Sigmoid colon (tissue), 4 donors: ENCODE measurements around the gene ZNF646.

Source experiments
- EP300 ChIP-seq, 4 donors: sonication (generic); formaldehyde crosslinking; IDR thresholded peaks; one replicate each; pipeline ENCODE4 v1.6.1; 2017; ENCODE audit warnings: antibody characterized with exemption in 4 of 4
- POLR2AphosphoS5 ChIP-seq, 4 donors: sonication (generic); formaldehyde crosslinking; IDR thresholded peaks; one replicate each; pipeline ENCODE4 v1.6.1; 2017; ENCODE audit warnings: antibody characterized with exemption in 4 of 4
- TF ChIP-seq, protein P1 (sequence below), 4 experiments: fragments of 450-650 bp in 3 of 4; fragments of 200-600 bp in 1 of 4; IDR thresholded peaks; one replicate each; pipeline ENCODE4 v1.5.1; 2016 to 2019; ENCODE audit warnings: antibody characterized with exemption in 4 of 4, mild to moderate bottlenecking in 3 of 4, moderate library complexity in 2 of 4

DNA sequence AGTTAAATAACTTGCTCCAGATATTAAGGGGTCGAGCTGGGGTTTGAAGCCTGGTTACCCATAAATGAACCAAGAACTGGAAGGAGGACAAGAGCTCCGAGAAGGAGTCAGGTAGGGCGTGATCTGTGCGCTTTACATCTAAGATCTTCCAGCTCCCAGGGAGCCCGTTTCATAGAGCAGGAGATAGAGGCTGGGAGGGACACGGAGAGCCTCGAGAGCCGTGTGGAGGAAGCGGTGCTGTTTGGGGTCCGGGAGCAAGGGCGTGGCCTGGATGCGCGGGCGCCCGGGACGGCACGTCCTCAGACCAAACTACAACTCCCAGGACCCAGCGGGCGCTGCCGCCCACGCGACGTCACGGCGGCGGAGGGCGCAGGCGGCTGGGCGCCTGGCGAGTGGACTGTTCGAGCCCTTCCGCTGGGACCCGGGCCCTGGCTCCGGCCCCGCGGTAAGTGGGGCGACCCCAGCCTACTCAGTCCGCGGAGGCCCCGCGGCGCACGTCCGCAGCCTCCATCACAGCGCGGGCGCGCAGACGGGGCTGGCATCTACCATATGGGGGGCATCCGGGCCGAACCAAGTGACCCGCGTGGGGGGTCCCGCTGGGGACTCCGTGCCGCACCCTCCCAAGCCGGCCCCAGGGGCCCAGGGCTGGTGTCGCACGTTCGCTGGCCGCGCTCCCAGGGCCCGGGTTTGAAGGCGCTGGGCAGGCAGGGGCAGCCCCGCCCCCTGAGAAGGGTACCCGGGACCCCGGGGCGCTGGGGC lies 34.0 kb downstream of the ZNF646 start, which contains the start of gene BCKDK:
- TF ChIP-seq POLR2AphosphoS5 (IDR thresholded peaks at IDR 0.05) (peak; percentile 61 to 88 (median 77)), EP300 (IDR thresholded peaks at IDR 0.05) (no peak)
- TF ChIP-seq, protein P1, sequence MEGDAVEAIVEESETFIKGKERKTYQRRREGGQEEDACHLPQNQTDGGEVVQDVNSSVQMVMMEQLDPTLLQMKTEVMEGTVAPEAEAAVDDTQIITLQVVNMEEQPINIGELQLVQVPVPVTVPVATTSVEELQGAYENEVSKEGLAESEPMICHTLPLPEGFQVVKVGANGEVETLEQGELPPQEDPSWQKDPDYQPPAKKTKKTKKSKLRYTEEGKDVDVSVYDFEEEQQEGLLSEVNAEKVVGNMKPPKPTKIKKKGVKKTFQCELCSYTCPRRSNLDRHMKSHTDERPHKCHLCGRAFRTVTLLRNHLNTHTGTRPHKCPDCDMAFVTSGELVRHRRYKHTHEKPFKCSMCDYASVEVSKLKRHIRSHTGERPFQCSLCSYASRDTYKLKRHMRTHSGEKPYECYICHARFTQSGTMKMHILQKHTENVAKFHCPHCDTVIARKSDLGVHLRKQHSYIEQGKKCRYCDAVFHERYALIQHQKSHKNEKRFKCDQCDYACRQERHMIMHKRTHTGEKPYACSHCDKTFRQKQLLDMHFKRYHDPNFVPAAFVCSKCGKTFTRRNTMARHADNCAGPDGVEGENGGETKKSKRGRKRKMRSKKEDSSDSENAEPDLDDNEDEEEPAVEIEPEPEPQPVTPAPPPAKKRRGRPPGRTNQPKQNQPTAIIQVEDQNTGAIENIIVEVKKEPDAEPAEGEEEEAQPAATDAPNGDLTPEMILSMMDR (IDR thresholded peaks at IDR 0.05) = no peak
